Ovary (tissue), 3 donors: ENCODE measurements around the gene BCAR3.

Source experiments
- EP300 ChIP-seq: sonication (generic); formaldehyde crosslinking; IDR thresholded peaks from one replicate; pipeline ENCODE4 v1.6.1; 2017; ENCODE audit warnings: antibody characterized with exemption
- POLR2A ChIP-seq: fragments of 450-650 bp; IDR thresholded peaks from one replicate; pipeline ENCODE4 v1.6.1; 2017; ENCODE audit warnings: antibody characterized with exemption, mild to moderate bottlenecking, moderate library complexity
- TF ChIP-seq, protein P1 (sequence below), 3 donors: fragments of 450-650 bp in 2 of 3; fragments of 200-600 bp in 1 of 3; IDR thresholded peaks; one replicate each; pipeline versions ENCODE4 v1.5.1 to v1.8.0; 2016 to 2022; ENCODE audit warnings: antibody characterized with exemption in 3 of 3, mild to moderate bottlenecking in 1 of 3
- donor health status: DM: no; HTN: no; CAD: no.

GRCh38 chr1:93623436-93623835 lies 58.2 kb downstream of the BCAR3 start:
- TF ChIP-seq POLR2A (no peak), EP300 (no peak)
- TF ChIP-seq, protein P1, sequence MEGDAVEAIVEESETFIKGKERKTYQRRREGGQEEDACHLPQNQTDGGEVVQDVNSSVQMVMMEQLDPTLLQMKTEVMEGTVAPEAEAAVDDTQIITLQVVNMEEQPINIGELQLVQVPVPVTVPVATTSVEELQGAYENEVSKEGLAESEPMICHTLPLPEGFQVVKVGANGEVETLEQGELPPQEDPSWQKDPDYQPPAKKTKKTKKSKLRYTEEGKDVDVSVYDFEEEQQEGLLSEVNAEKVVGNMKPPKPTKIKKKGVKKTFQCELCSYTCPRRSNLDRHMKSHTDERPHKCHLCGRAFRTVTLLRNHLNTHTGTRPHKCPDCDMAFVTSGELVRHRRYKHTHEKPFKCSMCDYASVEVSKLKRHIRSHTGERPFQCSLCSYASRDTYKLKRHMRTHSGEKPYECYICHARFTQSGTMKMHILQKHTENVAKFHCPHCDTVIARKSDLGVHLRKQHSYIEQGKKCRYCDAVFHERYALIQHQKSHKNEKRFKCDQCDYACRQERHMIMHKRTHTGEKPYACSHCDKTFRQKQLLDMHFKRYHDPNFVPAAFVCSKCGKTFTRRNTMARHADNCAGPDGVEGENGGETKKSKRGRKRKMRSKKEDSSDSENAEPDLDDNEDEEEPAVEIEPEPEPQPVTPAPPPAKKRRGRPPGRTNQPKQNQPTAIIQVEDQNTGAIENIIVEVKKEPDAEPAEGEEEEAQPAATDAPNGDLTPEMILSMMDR (IDR thresholded peaks at IDR 0.05) = no peak
